ENCODE measurements around the gene EFCAB5. TPM values are rescaled to one million over a fixed set of nuclear protein-coding genes. Genes with fewer than 3 reads are reported as not detected.
"Not testable (repeated sequence)": the region's sequence is repeated elsewhere in the genome, so short reads cannot be mapped to it uniquely, and the experiment has no call there.

EFCAB5 gene
- polyA plus RNA-seq, 4 donors, result 0.10 to 2.7 TPM; not detected in 2

GRCh38 chr17:30118635-30119034 is 177.2 kb downstream of the EFCAB5 start:
- H3K27ac ChIP-seq (ENCODE audit: low read depth in 1 of 3, low read length in 2 of 3); FAIRE-seq; DNase-seq; H3K27me3 ChIP-seq (ENCODE audit: control insufficient read depth in 3 of 3, insufficient read depth in 3 of 3, low read length in 3 of 3); H3K4me3 ChIP-seq (ENCODE audit: low read depth in 1 of 3, low read length in 3 of 3); H3K4me1 ChIP-seq (ENCODE audit: control insufficient read depth in 3 of 3, insufficient read depth in 2 of 3, low read depth in 1 of 3, low read length in 2 of 3); H3K9me3 ChIP-seq (ENCODE audit: control insufficient read depth in 2 of 2, insufficient read depth in 1 of 2, low read depth in 1 of 2, low read length in 1 of 2): not testable (repeated sequence)
- 95 to 99% (median 97%) methylated on average over 7 of the region's 7 CpGs for WGBS, 3 donors
- H3K36me3 ChIP-seq (ENCODE audit: control insufficient read depth in 3 of 3, insufficient read depth in 2 of 3, low read depth in 1 of 3, low read length in 3 of 3), result peaks cover 0 to 23% (median 0%) of the 10 kb centered on the region in 3 donors

- Histone ChIP-seq H3K36me3 (ENCODE audit: control insufficient read depth in 3 of 3, insufficient read depth in 2 of 3, low read depth in 1 of 3, low read length in 3 of 3) (peaks cover 0 to 33% (median 0%) of the 10 kb centered on the region in 3 donors), H3K4me1 (ENCODE audit: control insufficient read depth in 3 of 3, insufficient read depth in 2 of 3, low read depth in 1 of 3, low read length in 2 of 3) (no peaks in the 10 kb centered on the region), H3K27me3 (ENCODE audit: control insufficient read depth in 3 of 3, insufficient read depth in 3 of 3, low read length in 3 of 3) (no peaks in the 10 kb centered on the region), H3K4me3 (ENCODE audit: low read depth in 1 of 3, low read length in 3 of 3) (no peak overlapping the region), H3K9me3 (ENCODE audit: control insufficient read depth in 2 of 2, insufficient read depth in 1 of 2, low read depth in 1 of 2, low read length in 1 of 2) (no peaks in the 10 kb centered on the region), H3K27ac (ENCODE audit: low read depth in 1 of 3, low read length in 2 of 3) (no peak overlapping the region)
- DNase-seq (no peak), FAIRE-seq (no peak)
- 93 to 98% (median 95%) methylated on average over 4 of the region's 4 CpGs for WGBS, 3 donors
Measured at GRCh38 chr17:30124273-30124796, 182.9 kb downstream of the EFCAB5 start.

DNA sequence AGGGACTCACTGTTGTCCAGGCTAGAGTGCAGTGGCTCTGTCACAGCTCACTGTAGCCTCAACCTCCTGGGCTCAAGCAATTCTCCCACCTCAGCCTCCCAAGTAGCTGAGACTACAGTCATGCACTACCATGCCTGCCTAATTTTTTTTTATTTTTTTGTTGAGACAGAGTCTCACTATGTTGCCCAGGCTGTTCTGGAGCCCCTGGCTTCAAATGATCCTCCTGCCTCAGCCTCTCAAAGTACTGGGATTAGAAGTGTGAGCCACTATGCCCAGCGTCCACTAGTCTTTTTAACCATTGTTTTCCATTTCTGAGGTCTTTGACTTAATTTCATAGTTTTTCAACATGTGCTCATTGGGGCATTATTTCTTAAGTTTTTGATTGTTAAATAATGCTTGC is 188.7 kb downstream of the EFCAB5 start:
- Histone ChIP-seq H3K27me3 (ENCODE audit: control insufficient read depth in 3 of 3, insufficient read depth in 3 of 3, low read length in 3 of 3) (no peaks in the 10 kb centered on the region), H3K36me3 (ENCODE audit: control insufficient read depth in 3 of 3, insufficient read depth in 2 of 3, low read depth in 1 of 3, low read length in 3 of 3) (peaks cover 0 to 22% (median 0%) of the 10 kb centered on the region in 3 donors), H3K4me3 (ENCODE audit: low read depth in 1 of 3, low read length in 3 of 3) (no peak overlapping the region), H3K27ac (ENCODE audit: low read depth in 1 of 3, low read length in 2 of 3) (no peak overlapping the region), H3K4me1 (ENCODE audit: control insufficient read depth in 3 of 3, insufficient read depth in 2 of 3, low read depth in 1 of 3, low read length in 2 of 3) (no peaks in the 10 kb centered on the region), H3K9me3 (ENCODE audit: control insufficient read depth in 2 of 2, insufficient read depth in 1 of 2, low read depth in 1 of 2, low read length in 1 of 2) (no peaks in the 10 kb centered on the region)
- DNase-seq, result no peak
- 84 to 93% (median 88%) methylated on average over 1 of the region's 1 CpG for WGBS, 3 donors
- FAIRE-seq, result no peak

DNA sequence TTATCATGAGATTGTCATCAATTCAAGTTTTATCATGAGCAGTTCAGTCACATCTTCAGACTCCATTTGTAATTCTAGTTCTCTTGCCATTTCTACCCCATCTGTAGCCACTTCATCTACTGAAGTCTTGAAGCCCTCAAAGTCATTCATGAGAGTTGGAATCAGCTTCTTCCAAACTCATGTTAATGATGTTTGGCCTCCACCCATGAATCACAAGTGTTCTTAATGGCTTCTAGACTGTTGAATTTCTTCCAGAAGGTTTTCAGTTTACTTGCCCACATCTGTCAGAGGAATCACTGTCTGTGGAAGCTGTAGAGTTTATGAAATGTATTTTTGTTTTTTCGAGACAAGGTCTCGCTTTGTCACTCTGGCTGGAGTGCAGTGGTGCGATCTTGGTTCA is 191.2 kb downstream of the EFCAB5 start:
- no peaks in the 10 kb centered on the region for H3K9me3 ChIP-seq (ENCODE audit: control insufficient read depth in 2 of 2, insufficient read depth in 1 of 2, low read depth in 1 of 2, low read length in 1 of 2)
- H3K36me3 ChIP-seq (ENCODE audit: control insufficient read depth in 3 of 3, insufficient read depth in 2 of 3, low read depth in 1 of 3, low read length in 3 of 3), result peaks cover 0 to 22% (median 0%) of the 10 kb centered on the region in 3 donors
- H3K27me3 ChIP-seq (ENCODE audit: control insufficient read depth in 3 of 3, insufficient read depth in 3 of 3, low read length in 3 of 3), result no peaks in the 10 kb centered on the region
- no peak overlapping the region for H3K4me3 ChIP-seq (ENCODE audit: low read depth in 1 of 3, low read length in 3 of 3)
- H3K27ac ChIP-seq (ENCODE audit: low read depth in 1 of 3, low read length in 2 of 3), result no peak overlapping the region
- no peaks in the 10 kb centered on the region for H3K4me1 ChIP-seq (ENCODE audit: control insufficient read depth in 3 of 3, insufficient read depth in 2 of 3, low read depth in 1 of 3, low read length in 2 of 3)
- 86 to 91% (median 88%) methylated on average over 3 of the region's 3 CpGs for WGBS, 3 donors
- FAIRE-seq (no peak), DNase-seq (no peak)

- Histone ChIP-seq H3K27ac (ENCODE audit: low read depth in 1 of 3, low read length in 2 of 3) (no peak overlapping the region), H3K36me3 (ENCODE audit: control insufficient read depth in 3 of 3, insufficient read depth in 2 of 3, low read depth in 1 of 3, low read length in 3 of 3) (peaks cover 0 to 18% (median 0%) of the 10 kb centered on the region in 3 donors), H3K27me3 (ENCODE audit: control insufficient read depth in 3 of 3, insufficient read depth in 3 of 3, low read length in 3 of 3) (no peaks in the 10 kb centered on the region), H3K4me3 (ENCODE audit: low read depth in 1 of 3, low read length in 3 of 3) (no peak overlapping the region), H3K9me3 (ENCODE audit: control insufficient read depth in 2 of 2, insufficient read depth in 1 of 2, low read depth in 1 of 2, low read length in 1 of 2) (no peaks in the 10 kb centered on the region), H3K4me1 (ENCODE audit: control insufficient read depth in 3 of 3, insufficient read depth in 2 of 3, low read depth in 1 of 3, low read length in 2 of 3) (no peaks in the 10 kb centered on the region)
- DNase-seq, result no peak
- WGBS, 3 donors, result 87 to 95% (median 94%) methylated on average over 3 of the region's 3 CpGs
- FAIRE-seq, result no peak
Measured at GRCh38 chr17:30133197-30133596, 191.8 kb downstream of the EFCAB5 start.

DNA sequence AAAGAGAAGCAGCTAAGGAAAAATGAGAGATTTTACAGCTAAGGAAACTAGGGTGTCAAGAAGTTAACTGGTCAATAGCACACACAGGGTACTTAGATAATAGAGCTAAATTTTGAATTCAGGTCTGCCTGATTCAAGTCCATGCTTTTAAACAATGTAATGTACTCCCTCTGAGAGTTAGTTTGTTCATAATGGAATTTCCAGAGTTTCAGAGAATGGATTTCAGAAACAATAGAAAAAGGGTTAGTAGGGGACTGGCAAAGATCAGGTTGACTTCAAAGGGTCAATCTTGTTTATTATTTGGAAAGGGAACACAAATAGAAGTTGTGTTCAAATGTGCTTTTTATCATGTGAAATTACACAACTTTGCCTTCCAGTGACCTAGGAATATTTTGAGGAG is 193.1 kb downstream of the EFCAB5 start:
- Histone ChIP-seq H3K4me3 (ENCODE audit: low read depth in 1 of 3, low read length in 3 of 3) (no peak overlapping the region), H3K27ac (ENCODE audit: low read depth in 1 of 3, low read length in 2 of 3) (no peak overlapping the region), H3K27me3 (ENCODE audit: control insufficient read depth in 3 of 3, insufficient read depth in 3 of 3, low read length in 3 of 3) (no peaks in the 10 kb centered on the region), H3K9me3 (ENCODE audit: control insufficient read depth in 2 of 2, insufficient read depth in 1 of 2, low read depth in 1 of 2, low read length in 1 of 2) (no peaks in the 10 kb centered on the region), H3K4me1 (ENCODE audit: control insufficient read depth in 3 of 3, insufficient read depth in 2 of 3, low read depth in 1 of 3, low read length in 2 of 3) (no peaks in the 10 kb centered on the region), H3K36me3 (ENCODE audit: control insufficient read depth in 3 of 3, insufficient read depth in 2 of 3, low read depth in 1 of 3, low read length in 3 of 3) (peaks cover 0 to 16% (median 0%) of the 10 kb centered on the region in 3 donors)
- FAIRE-seq (no peak), DNase-seq (no peak)

- WGBS, 3 donors, result 87 to 92% (median 90%) methylated on average over 3 of the region's 3 CpGs
- DNase-seq (no peak), FAIRE-seq (no peak)
- H3K9me3 ChIP-seq (ENCODE audit: control insufficient read depth in 2 of 2, insufficient read depth in 1 of 2, low read depth in 1 of 2, low read length in 1 of 2), result no peaks in the 10 kb centered on the region
- no peaks in the 10 kb centered on the region for H3K4me1 ChIP-seq (ENCODE audit: control insufficient read depth in 3 of 3, insufficient read depth in 2 of 3, low read depth in 1 of 3, low read length in 2 of 3)
- H3K27me3 ChIP-seq (ENCODE audit: control insufficient read depth in 3 of 3, insufficient read depth in 3 of 3, low read length in 3 of 3), result no peaks in the 10 kb centered on the region
- no peak overlapping the region for H3K27ac ChIP-seq (ENCODE audit: low read depth in 1 of 3, low read length in 2 of 3)
- H3K36me3 ChIP-seq (ENCODE audit: control insufficient read depth in 3 of 3, insufficient read depth in 2 of 3, low read depth in 1 of 3, low read length in 3 of 3), result peaks cover 0 to 22% (median 0%) of the 10 kb centered on the region in 3 donors
- no peak overlapping the region for H3K4me3 ChIP-seq (ENCODE audit: low read depth in 1 of 3, low read length in 3 of 3)
Measured at GRCh38 chr17:30137158-30137557, 195.7 kb downstream of the EFCAB5 start.

GRCh38 chr17:30147860-30148259 is 206.4 kb downstream of the EFCAB5 start:
- H3K9me3 ChIP-seq (ENCODE audit: control insufficient read depth in 2 of 2, insufficient read depth in 1 of 2, low read depth in 1 of 2, low read length in 1 of 2); H3K4me3 ChIP-seq (ENCODE audit: low read depth in 1 of 3, low read length in 3 of 3); H3K4me1 ChIP-seq (ENCODE audit: control insufficient read depth in 3 of 3, insufficient read depth in 2 of 3, low read depth in 1 of 3, low read length in 2 of 3); H3K27ac ChIP-seq (ENCODE audit: low read depth in 1 of 3, low read length in 2 of 3); H3K27me3 ChIP-seq (ENCODE audit: control insufficient read depth in 3 of 3, insufficient read depth in 3 of 3, low read length in 3 of 3); DNase-seq; FAIRE-seq: not testable (repeated sequence)
- WGBS, 3 donors, result 88 to 90% (median 89%) methylated on average over 6 of the region's 6 CpGs
- H3K36me3 ChIP-seq (ENCODE audit: control insufficient read depth in 3 of 3, insufficient read depth in 2 of 3, low read depth in 1 of 3, low read length in 3 of 3), result peaks cover 0 to 18% (median 0%) of the 10 kb centered on the region in 3 donors

GRCh38 chr17:30148376-30148775 is 206.9 kb downstream of the EFCAB5 start:
- no peaks in the 10 kb centered on the region for H3K4me1 ChIP-seq (ENCODE audit: control insufficient read depth in 3 of 3, insufficient read depth in 2 of 3, low read depth in 1 of 3, low read length in 2 of 3)
- H3K4me3 ChIP-seq (ENCODE audit: low read depth in 1 of 3, low read length in 3 of 3), result no peak overlapping the region
- peaks cover 0 to 18% (median 0%) of the 10 kb centered on the region in 3 donors for H3K36me3 ChIP-seq (ENCODE audit: control insufficient read depth in 3 of 3, insufficient read depth in 2 of 3, low read depth in 1 of 3, low read length in 3 of 3)
- H3K27me3 ChIP-seq (ENCODE audit: control insufficient read depth in 3 of 3, insufficient read depth in 3 of 3, low read length in 3 of 3), result no peaks in the 10 kb centered on the region
- DNase-seq (no peak), FAIRE-seq (no peak)
- H3K27ac ChIP-seq (ENCODE audit: low read depth in 1 of 3, low read length in 2 of 3), result no peak overlapping the region
- WGBS, 3 donors, result 92 to 100% (median 97%) methylated on average over 1 of the region's 1 CpG
- no peaks in the 10 kb centered on the region for H3K9me3 ChIP-seq (ENCODE audit: control insufficient read depth in 2 of 2, insufficient read depth in 1 of 2, low read depth in 1 of 2, low read length in 1 of 2)
